HG03571 (cell line): ENCODE data around the gene CREBBP.

Source experiments
- ATAC-seq: cut with Tn5 transposase; IDR thresholded peaks from one replicate; pipeline ENCODE4 v1.9.1; 2021; ENCODE audit not compliant: unreplicated experiment

CREBBP gene

GRCh38 chr16:3738128-3738527 lies 142.4 kb downstream of the CREBBP start:
- no peak for ATAC-seq

GRCh38 chr16:3737181-3737580 lies 143.3 kb downstream of the CREBBP start:
- ATAC-seq = no peak

- no peak for ATAC-seq
These were observed 144.4 kb downstream of the CREBBP start for GRCh38 chr16:3736116-3736515.

GRCh38 chr16:3735541-3735940 lies 145.0 kb downstream of the CREBBP start:
- no peak for ATAC-seq

GRCh38 chr16:3734758-3735221 lies 145.7 kb downstream of the CREBBP start:
- ATAC-seq = no peak

- ATAC-seq = no peak
These were observed 146.3 kb downstream of the CREBBP start for GRCh38 chr16:3734084-3734757.

GRCh38 chr16:3732171-3732570 lies 148.3 kb downstream of the CREBBP start:
- ATAC-seq = no peak

- no peak for ATAC-seq
These were observed 149.2 kb downstream of the CREBBP start for GRCh38 chr16:3731126-3731935.

- ATAC-seq = no peak
These were observed 150.1 kb downstream of the CREBBP start for GRCh38 chr16:3730161-3731125.

- ATAC-seq = no peak
These were observed 151.1 kb downstream of the CREBBP start for GRCh38 chr16:3729161-3730112.

- no peak for ATAC-seq
These were observed 151.9 kb downstream of the CREBBP start for GRCh38 chr16:3728424-3729160.

GRCh38 chr16:3727806-3728381 lies 152.6 kb downstream of the CREBBP start:
- no peak for ATAC-seq

GRCh38 chr16:3726021-3726687 lies 154.4 kb downstream of the CREBBP start:
- ATAC-seq = no peak

- no peak for ATAC-seq
These were observed 155.2 kb downstream of the CREBBP start for GRCh38 chr16:3725276-3725675.

GRCh38 chr16:3722508-3722907 lies 158.0 kb downstream of the CREBBP start:
- ATAC-seq = no peak

- no peak for ATAC-seq
These were observed 160.1 kb downstream of the CREBBP start for GRCh38 chr16:3720418-3720817.

GRCh38 chr16:3718628-3719027 lies 161.9 kb downstream of the CREBBP start:
- ATAC-seq = no peak

- ATAC-seq = no peak
These were observed 162.5 kb downstream of the CREBBP start for GRCh38 chr16:3718019-3718391.
